ENCODE results near the gene KAT5. TPM values are rescaled to one million over a fixed set of nuclear protein-coding genes. Genes with fewer than 3 reads are reported as not detected.

The KAT5 gene
- total and polyA plus RNA-seq, 12 donors: 40.9 to 62.8 (median 45.9) TPM

DNA sequence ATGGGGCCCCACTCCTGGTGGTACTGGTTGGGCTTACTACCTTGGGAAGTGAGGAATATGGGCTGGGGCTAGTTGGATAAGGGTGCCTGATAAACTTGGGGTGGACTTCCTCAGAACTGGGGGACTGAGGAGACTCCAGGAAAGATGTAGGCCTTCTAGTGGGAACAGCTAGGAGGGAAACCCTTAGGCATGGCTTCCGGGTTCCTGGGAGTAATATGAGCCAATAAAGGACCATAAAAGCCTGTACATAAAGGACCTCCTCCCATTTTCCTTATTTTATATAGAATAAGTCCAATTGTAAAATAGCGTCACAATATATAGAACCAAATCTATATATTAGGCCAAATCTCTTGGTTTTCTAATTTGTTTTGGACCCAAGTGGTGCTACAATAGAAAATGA, 27.0 kb downstream of the KAT5 start:
- WGBS, 2 donors: 87 to 90% methylated on average over 2 of the region's 2 CpGs
- Histone ChIP-seq H3K27me3 (peaks cover 0 to 15% (median 0%) of the 10 kb centered on the region in 7 donors), H3K36me3 (no peaks in the 10 kb centered on the region), H3K27ac (no peak overlapping the region), H3K9me3 (no peaks in the 10 kb centered on the region), H3K4me1 (no peaks in the 10 kb centered on the region), H3K4me3 (no peak overlapping the region)
- ATAC-seq (no peak), DNase-seq (no peak)
- intact Hi-C loops (cut with DNase I): no loop called here
- TF ChIP-seq CTCF (IDR thresholded peaks at IDR 0.05): no peak

- ATAC-seq: no peak
- no peak for TF ChIP-seq CTCF (IDR thresholded peaks at IDR 0.05)
- Histone ChIP-seq H3K36me3 (no peaks in the 10 kb centered on the region), H3K27me3 (peaks cover 0 to 15% (median 0%) of the 10 kb centered on the region in 7 donors), H3K27ac (no peak overlapping the region), H3K4me1 (no peaks in the 10 kb centered on the region), H3K9me3 (no peaks in the 10 kb centered on the region), H3K4me3 (no peak overlapping the region)
- no peak for DNase-seq
- WGBS, 2 donors: 73 to 78% methylated on average over 8 of the region's 8 CpGs
- intact Hi-C loops (cut with DNase I): no loop called here
Observed at GRCh38 chr11:65741185-65741584, 29.1 kb downstream of the KAT5 start.

- no peak overlapping the region for H3K4me3 ChIP-seq
- no peak overlapping the region for H3K27ac ChIP-seq
- H3K27me3 ChIP-seq: peaks cover 0 to 15% (median 0%) of the 10 kb centered on the region in 7 donors
- H3K4me1 ChIP-seq: no peaks in the 10 kb centered on the region
- WGBS, 2 donors: 84 to 89% methylated on average over 1 of the region's 1 CpG
- DNase-seq (no peak), ATAC-seq (no peak)
- intact Hi-C loops (cut with DNase I): no loop called here
- no peak for TF ChIP-seq CTCF (IDR thresholded peaks at IDR 0.05)
- H3K36me3 ChIP-seq: no peaks in the 10 kb centered on the region
- H3K9me3 ChIP-seq: no peaks in the 10 kb centered on the region
Observed at GRCh38 chr11:65742353-65742752, 30.3 kb downstream of the KAT5 start.

GRCh38 chr11:65743681-65744025, 31.6 kb downstream of the KAT5 start:
- Histone ChIP-seq H3K27me3 (peaks cover 0 to 15% (median 0%) of the 10 kb centered on the region in 7 donors), H3K4me3 (no peak overlapping the region), H3K9me3 (no peaks in the 10 kb centered on the region), H3K36me3 (no peaks in the 10 kb centered on the region), H3K4me1 (no peaks in the 10 kb centered on the region), H3K27ac (no peak overlapping the region)
- no peak for TF ChIP-seq CTCF (IDR thresholded peaks at IDR 0.05)
- intact Hi-C loops (cut with DNase I): no loop called here
- 79 to 81% methylated on average over 10 of the region's 10 CpGs for WGBS, 2 donors
- ATAC-seq: peak in 1 of 8 donors; percentile 47
- no peak for DNase-seq
